ENCODE results near the gene GAB4.

Gene GAB4

DNA sequence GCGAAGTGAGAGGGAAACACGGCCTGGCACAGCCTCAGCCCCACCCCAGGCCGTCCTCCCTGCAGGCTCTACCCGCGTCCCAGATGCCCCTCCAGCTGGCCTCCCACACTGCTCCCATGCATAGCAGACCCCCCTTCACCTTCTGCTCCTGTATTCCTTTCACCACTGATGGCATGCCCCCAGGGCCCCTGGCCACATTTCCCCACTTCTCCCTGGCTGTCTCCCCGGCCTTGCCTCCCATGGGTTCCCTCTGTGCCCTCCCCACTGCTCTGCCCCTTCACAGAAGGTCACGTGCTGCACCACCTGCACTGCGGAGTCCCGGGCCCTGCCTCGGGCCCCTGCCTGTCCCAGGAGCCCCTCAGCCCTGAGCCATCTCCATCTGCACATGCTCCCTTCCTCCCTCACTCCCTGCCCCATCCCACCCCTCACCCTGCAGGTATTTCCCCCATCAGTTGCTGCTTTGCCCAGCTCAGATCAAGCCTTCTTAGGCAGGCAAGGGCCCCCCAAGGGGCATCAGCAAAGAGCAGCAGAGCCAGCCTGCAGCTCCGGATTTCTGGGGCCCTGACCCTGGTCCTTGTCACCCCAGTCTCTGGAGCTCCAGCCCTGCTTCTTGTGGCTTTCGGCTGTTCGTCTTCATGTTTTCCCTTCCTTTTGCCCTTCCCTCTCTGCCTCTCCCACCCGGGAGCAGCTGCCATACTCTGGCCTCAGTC lies 46.4 kb downstream of the GAB4 start:
- DNase-seq (ENCODE audit: extremely low read depth, low read depth), result no peak
- no peak overlapping the region for H3K4me3 ChIP-seq (replicated peaks; ENCODE audit: low read depth, low read length)
- no peak for TF ChIP-seq CTCF (IDR thresholded peaks at IDR 0.05; ENCODE audit: low read depth, low read length, missing control alignments)

DNA sequence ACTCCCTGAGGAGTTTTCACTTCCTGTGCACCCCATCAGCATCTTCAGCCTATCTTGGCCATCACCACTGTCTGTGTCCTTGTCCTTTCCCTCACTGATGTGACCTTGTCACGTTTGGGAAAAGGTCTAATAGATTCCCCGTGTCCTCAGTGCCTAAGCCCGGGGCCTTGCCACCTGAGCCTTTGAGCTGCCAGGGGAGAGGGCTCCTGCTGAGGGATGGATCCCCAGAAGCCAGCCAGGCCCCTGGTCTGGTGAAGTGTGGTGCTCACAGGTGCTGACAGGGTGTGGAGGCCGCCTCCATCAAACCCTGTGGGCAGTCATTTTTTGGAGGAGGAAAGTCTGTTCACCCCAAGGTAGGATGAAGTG lies 47.2 kb downstream of the GAB4 start:
- DNase-seq (ENCODE audit: extremely low read depth, low read depth), result no peak
- TF ChIP-seq CTCF (IDR thresholded peaks at IDR 0.05; ENCODE audit: low read depth, low read length, missing control alignments), result no peak
- H3K4me3 ChIP-seq (replicated peaks; ENCODE audit: low read depth, low read length), result no peak overlapping the region

DNA sequence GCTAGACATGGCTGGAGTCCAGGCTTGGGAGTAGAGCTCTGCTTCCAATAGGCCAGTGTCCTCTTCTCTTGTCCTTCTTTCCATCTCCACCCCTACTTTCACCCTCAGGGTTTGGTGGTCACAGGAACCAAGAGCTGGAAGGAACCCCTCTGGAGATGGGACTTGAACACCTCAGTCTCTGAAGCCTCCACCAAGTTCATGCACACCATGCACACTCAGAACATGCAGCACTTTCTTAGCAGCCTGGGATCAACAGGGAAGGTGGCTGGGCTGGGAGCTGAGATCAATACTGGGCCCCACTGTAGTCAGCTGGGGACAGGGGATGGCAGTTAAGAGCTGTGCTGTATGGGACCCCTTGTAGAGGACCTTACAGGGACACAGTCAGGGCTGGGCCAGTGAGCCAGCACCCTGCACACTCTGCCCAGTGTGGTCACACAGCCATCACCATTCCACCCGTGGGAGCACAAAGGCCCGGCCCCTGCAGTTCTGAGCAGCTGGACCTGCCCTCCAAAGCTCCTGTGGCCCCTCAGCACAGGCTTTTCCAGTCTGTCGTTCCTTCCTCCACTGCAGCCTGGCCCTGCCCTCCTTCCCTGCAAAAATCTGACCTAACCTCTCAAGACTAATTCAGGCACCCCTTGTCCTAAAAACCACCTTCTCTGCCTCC lies 47.7 kb downstream of the GAB4 start:
- no peak for TF ChIP-seq CTCF (IDR thresholded peaks at IDR 0.05; ENCODE audit: low read depth, low read length, missing control alignments)
- no peak for DNase-seq (ENCODE audit: extremely low read depth, low read depth)
- no peak overlapping the region for H3K4me3 ChIP-seq (replicated peaks; ENCODE audit: low read depth, low read length)

GRCh38 chr22:16959345-16959930 lies 48.6 kb downstream of the GAB4 start:
- DNase-seq (ENCODE audit: extremely low read depth, low read depth), result no peak
- no peak for TF ChIP-seq CTCF (IDR thresholded peaks at IDR 0.05; ENCODE audit: low read depth, low read length, missing control alignments)
- no peak overlapping the region for H3K4me3 ChIP-seq (replicated peaks; ENCODE audit: low read depth, low read length)

DNA sequence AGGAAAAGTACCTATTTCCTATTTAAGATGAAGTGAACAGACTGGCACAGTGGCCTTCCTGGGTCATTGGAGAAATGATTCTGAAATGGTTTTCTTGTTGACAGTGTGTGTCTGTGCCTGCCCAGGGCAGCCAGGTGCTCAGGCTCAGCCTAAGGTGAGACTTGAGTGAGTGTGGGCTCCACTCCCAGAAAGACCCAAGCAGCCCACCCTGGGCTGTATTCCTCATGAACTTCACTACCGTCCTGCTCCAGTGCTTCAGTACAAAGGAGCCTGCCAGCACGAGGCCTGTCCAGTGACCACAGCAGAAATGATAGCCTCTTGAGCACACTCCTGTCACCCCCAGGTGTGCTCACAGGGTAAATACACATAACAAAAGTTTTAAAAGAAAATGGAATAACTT lies 49.5 kb downstream of the GAB4 start:
- no peak for TF ChIP-seq CTCF (IDR thresholded peaks at IDR 0.05; ENCODE audit: low read depth, low read length, missing control alignments)
- H3K4me3 ChIP-seq (replicated peaks; ENCODE audit: low read depth, low read length), result no peak overlapping the region
- no peak for DNase-seq (ENCODE audit: extremely low read depth, low read depth)

GRCh38 chr22:16957781-16958180 lies 50.2 kb downstream of the GAB4 start:
- no peak for DNase-seq (ENCODE audit: extremely low read depth, low read depth)
- no peak for TF ChIP-seq CTCF (IDR thresholded peaks at IDR 0.05; ENCODE audit: low read depth, low read length, missing control alignments)
- H3K4me3 ChIP-seq (replicated peaks; ENCODE audit: low read depth, low read length), result no peak overlapping the region

All from HFF-Myc (cell line).